Upper lobe of left lung (tissue), 4 donors: ENCODE data around the gene BPHL.

Experiments
- POLR2A ChIP-seq, 4 donors: fragments of 450-650 bp; IDR thresholded peaks; one replicate each; pipeline ENCODE4 v1.5.1; 2016 to 2017; ENCODE audit warnings: antibody characterized with exemption in 4 of 4, mild to moderate bottlenecking in 2 of 4
- POLR2AphosphoS5 ChIP-seq, 2 donors: sonication (generic); formaldehyde crosslinking; IDR thresholded peaks; one replicate each; pipeline ENCODE4 v1.5.1; 2017; ENCODE audit warnings: antibody characterized with exemption in 2 of 2
- TF ChIP-seq, protein P1 (sequence below), 6 experiments: fragments of 450-650 bp in 4 of 6; fragments of 200-600 bp in 2 of 6; sonication (generic) in 2 of 6; IDR thresholded peaks; one replicate each; pipeline ENCODE4 v1.5.1; 2016 to 2019; ENCODE audit warnings: antibody characterized with exemption in 6 of 6

- TF ChIP-seq, protein P1, sequence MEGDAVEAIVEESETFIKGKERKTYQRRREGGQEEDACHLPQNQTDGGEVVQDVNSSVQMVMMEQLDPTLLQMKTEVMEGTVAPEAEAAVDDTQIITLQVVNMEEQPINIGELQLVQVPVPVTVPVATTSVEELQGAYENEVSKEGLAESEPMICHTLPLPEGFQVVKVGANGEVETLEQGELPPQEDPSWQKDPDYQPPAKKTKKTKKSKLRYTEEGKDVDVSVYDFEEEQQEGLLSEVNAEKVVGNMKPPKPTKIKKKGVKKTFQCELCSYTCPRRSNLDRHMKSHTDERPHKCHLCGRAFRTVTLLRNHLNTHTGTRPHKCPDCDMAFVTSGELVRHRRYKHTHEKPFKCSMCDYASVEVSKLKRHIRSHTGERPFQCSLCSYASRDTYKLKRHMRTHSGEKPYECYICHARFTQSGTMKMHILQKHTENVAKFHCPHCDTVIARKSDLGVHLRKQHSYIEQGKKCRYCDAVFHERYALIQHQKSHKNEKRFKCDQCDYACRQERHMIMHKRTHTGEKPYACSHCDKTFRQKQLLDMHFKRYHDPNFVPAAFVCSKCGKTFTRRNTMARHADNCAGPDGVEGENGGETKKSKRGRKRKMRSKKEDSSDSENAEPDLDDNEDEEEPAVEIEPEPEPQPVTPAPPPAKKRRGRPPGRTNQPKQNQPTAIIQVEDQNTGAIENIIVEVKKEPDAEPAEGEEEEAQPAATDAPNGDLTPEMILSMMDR (IDR thresholded peaks at IDR 0.05), result no peak
- TF ChIP-seq POLR2A (IDR thresholded peaks at IDR 0.05) (no peak), POLR2AphosphoS5 (IDR thresholded peaks at IDR 0.05) (no peak)
Observed at GRCh38 chr6:3137057-3137777, 18.7 kb downstream of the BPHL start.
